ENCODE data around the gene OR2L8. TPM values are rescaled to one million over a fixed set of nuclear protein-coding genes. Genes with fewer than 3 reads are reported as not detected.

The OR2L8 gene
- not detected for total RNA-seq

DNA sequence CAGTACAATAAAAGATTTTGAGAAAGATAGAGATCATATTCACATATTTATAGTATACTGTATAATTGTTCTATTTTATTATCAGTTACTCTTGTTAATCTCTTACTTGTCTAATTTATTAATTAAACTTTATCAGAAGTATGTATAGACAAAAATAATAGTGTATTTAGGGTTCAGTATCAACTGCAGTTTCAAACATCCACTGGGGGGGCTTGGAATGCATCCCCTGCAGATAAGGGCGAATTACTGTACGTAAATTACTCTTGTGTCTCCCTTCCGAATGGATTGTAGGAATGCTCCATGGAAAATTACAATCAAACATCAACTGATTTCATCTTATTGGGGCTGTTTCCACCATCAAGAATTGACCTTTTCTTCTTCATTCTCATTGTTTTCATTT, at the start of gene OR2L8:
Gene OR2L8 (plus strand): TSS at position 301 of the 400 bp plus-strand sequence. CDS start 0 bp downstream, at position 301.
- Mint-ChIP-seq H3K4me1 (no peaks in the 10 kb centered on the region), H3K9me3 (ENCODE audit: low read depth) (peaks cover 7% of the 10 kb centered on the region), H3K36me3 (no peaks in the 10 kb centered on the region), H3K27me3 (no peaks in the 10 kb centered on the region), H3K4me3 (no peak within 1 kb of the TSS), H3K27ac (no peak within 1 kb of the TSS)
- DNase-seq (no peak), ATAC-seq (no peak)
- CTCF ChIA-PET, result no interaction called here

GRCh38 chr1:247904122-247904521, 44.5 kb upstream of the OR2L8 start:
- H3K4me1 Mint-ChIP-seq, result peaks cover 20% of the 10 kb centered on the region
- DNase-seq (no peak), ATAC-seq (no peak)
- H3K4me3 Mint-ChIP-seq, result peak overlapping the region; percentile 15
- CTCF ChIA-PET, result no interaction called here
- H3K9me3 Mint-ChIP-seq (ENCODE audit: low read depth), result peaks cover 2% of the 10 kb centered on the region
- H3K27me3 Mint-ChIP-seq, result no peaks in the 10 kb centered on the region
- no peaks in the 10 kb centered on the region for H3K36me3 Mint-ChIP-seq
- no peak overlapping the region for H3K27ac Mint-ChIP-seq

GRCh38 chr1:247905181-247905580, 43.5 kb upstream of the OR2L8 start:
- H3K4me1 Mint-ChIP-seq, result peaks cover 20% of the 10 kb centered on the region
- H3K9me3 Mint-ChIP-seq (ENCODE audit: low read depth), result peaks cover 2% of the 10 kb centered on the region
- CTCF ChIA-PET, result no interaction called here
- DNase-seq (no peak), ATAC-seq (no peak)
- H3K27ac Mint-ChIP-seq, result no peak overlapping the region
- no peaks in the 10 kb centered on the region for H3K36me3 Mint-ChIP-seq
- no peak overlapping the region for H3K4me3 Mint-ChIP-seq
- no peaks in the 10 kb centered on the region for H3K27me3 Mint-ChIP-seq

- Mint-ChIP-seq H3K27me3 (no peaks in the 10 kb centered on the region), H3K4me3 (peak overlapping the region; percentile 61), H3K4me1 (peaks cover 20% of the 10 kb centered on the region), H3K9me3 (ENCODE audit: low read depth) (peaks cover 2% of the 10 kb centered on the region), H3K27ac (peak overlapping the region; percentile 67), H3K36me3 (no peaks in the 10 kb centered on the region)
- CTCF ChIA-PET, result interaction anchor here (0.7 kb wide), 1 partner anchor 31 kb away, joined by 3 read pairs; no protein-coding TSS in a partner anchor
- DNase-seq, result no peak
- ATAC-seq, result no peak
Measured at GRCh38 chr1:247905910-247906503, 42.7 kb upstream of the OR2L8 start.

- H3K4me1 Mint-ChIP-seq, result peaks cover 20% of the 10 kb centered on the region
- DNase-seq, result no peak
Measured at GRCh38 chr1:247906504-247907047, 42.1 kb upstream of the OR2L8 start.

GRCh38 chr1:247908766-247909165, 39.9 kb upstream of the OR2L8 start:
- Mint-ChIP-seq H3K4me3 (no peak overlapping the region), H3K36me3 (no peaks in the 10 kb centered on the region), H3K27me3 (no peaks in the 10 kb centered on the region), H3K9me3 (ENCODE audit: low read depth) (peaks cover 2% of the 10 kb centered on the region), H3K27ac (no peak overlapping the region), H3K4me1 (peaks cover 20% of the 10 kb centered on the region)
- DNase-seq, result no peak
- ATAC-seq, result no peak
- CTCF ChIA-PET, result no interaction called here

More at GRCh38 chr1:247906504-247907047, 42.1 kb upstream of the OR2L8 start:
- no peaks in the 10 kb centered on the region for H3K27me3 Mint-ChIP-seq
- H3K9me3 Mint-ChIP-seq (ENCODE audit: low read depth), result peaks cover 2% of the 10 kb centered on the region
- peak overlapping the region; percentile 61 for H3K4me3 Mint-ChIP-seq
- no peaks in the 10 kb centered on the region for H3K36me3 Mint-ChIP-seq
- CTCF ChIA-PET, result interaction anchor here (0.7 kb wide), 1 partner anchor 30 kb away, joined by 3 read pairs; no protein-coding TSS in a partner anchor
- peak; percentile 66 for ATAC-seq
- peak overlapping the region; percentile 67 for H3K27ac Mint-ChIP-seq

- no peaks in the 10 kb centered on the region for H3K27me3 Mint-ChIP-seq
- H3K27ac Mint-ChIP-seq, result no peak overlapping the region
- ATAC-seq (no peak), DNase-seq (no peak)
- CTCF ChIA-PET, result no interaction called here
- no peaks in the 10 kb centered on the region for H3K4me1 Mint-ChIP-seq
- H3K36me3 Mint-ChIP-seq, result no peaks in the 10 kb centered on the region
- H3K4me3 Mint-ChIP-seq, result no peak overlapping the region
- H3K9me3 Mint-ChIP-seq (ENCODE audit: low read depth), result peaks cover 2% of the 10 kb centered on the region
Measured at GRCh38 chr1:247913786-247914185, 34.9 kb upstream of the OR2L8 start.

GRCh38 chr1:247914941-247915662, 33.6 kb upstream of the OR2L8 start:
- H3K4me1 Mint-ChIP-seq, result no peaks in the 10 kb centered on the region
- no peak overlapping the region for H3K4me3 Mint-ChIP-seq
- CTCF ChIA-PET, result no interaction called here
- DNase-seq (no peak), ATAC-seq (no peak)
- no peaks in the 10 kb centered on the region for H3K27me3 Mint-ChIP-seq
- no peak overlapping the region for H3K27ac Mint-ChIP-seq
- H3K9me3 Mint-ChIP-seq (ENCODE audit: low read depth), result no peaks in the 10 kb centered on the region
- H3K36me3 Mint-ChIP-seq, result no peaks in the 10 kb centered on the region

- H3K4me3 Mint-ChIP-seq, result no peak within 1 kb of the TSS
- no peak for DNase-seq
- no peak within 1 kb of the TSS for H3K27ac Mint-ChIP-seq
- no peaks in the 10 kb centered on the region for H3K27me3 Mint-ChIP-seq
- ATAC-seq, result no peak
- no peaks in the 10 kb centered on the region for H3K4me1 Mint-ChIP-seq
- no peaks in the 10 kb centered on the region for H3K9me3 Mint-ChIP-seq (ENCODE audit: low read depth)
- H3K36me3 Mint-ChIP-seq, result no peaks in the 10 kb centered on the region
- CTCF ChIA-PET, result no interaction called here
Measured at GRCh38 chr1:247919952-247920351, 28.7 kb upstream of the OR2L8 start, which contains the start of gene OR2T8. Gene OR2T8, plus strand, starts transcription at chr1:247920252. Its CDS starts 766 bp downstream, at chr1:247921018.

- Mint-ChIP-seq H3K9me3 (ENCODE audit: low read depth) (no peaks in the 10 kb centered on the region), H3K27me3 (no peaks in the 10 kb centered on the region), H3K36me3 (no peaks in the 10 kb centered on the region), H3K27ac (no peak overlapping the region), H3K4me3 (no peak overlapping the region), H3K4me1 (no peaks in the 10 kb centered on the region)
- ATAC-seq, result no peak
- DNase-seq, result no peak
- CTCF ChIA-PET, result no interaction called here
Measured at GRCh38 chr1:247923941-247924340, 24.7 kb upstream of the OR2L8 start.

DNA sequence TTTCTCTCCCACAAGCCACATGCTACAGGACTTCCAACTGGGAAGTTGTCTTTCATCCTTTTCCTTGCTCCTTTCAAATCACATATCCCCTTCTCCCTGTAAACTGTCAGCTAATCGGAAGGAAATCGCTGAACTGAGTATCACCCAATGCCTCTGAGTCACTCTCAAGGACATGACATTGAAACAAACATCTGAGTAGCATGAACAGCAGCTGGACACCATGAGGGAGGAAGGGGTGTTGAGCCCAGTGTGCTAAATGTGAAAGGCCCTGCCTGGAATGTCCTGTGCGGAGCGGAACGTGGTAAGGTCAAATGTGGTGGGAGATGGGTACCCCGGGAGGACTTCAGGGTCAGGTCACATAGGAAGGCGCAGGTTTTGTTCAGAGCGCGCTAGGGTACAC, 23.8 kb upstream of the OR2L8 start, which contains the start of gene OR2AJ1:
Gene OR2AJ1 (plus strand): TSS at position 22 of the 400 bp plus-strand sequence. CDS start 8,880 bp downstream, outside the sequence.
- H3K9me3 Mint-ChIP-seq (ENCODE audit: low read depth), result no peaks in the 10 kb centered on the region
- CTCF ChIA-PET, result no interaction called here
- H3K4me1 Mint-ChIP-seq, result no peaks in the 10 kb centered on the region
- H3K36me3 Mint-ChIP-seq, result no peaks in the 10 kb centered on the region
- no peak within 1 kb of the TSS for H3K4me3 Mint-ChIP-seq
- no peak for DNase-seq
- ATAC-seq, result no peak
- no peaks in the 10 kb centered on the region for H3K27me3 Mint-ChIP-seq
- no peak within 1 kb of the TSS for H3K27ac Mint-ChIP-seq

- no peak overlapping the region for H3K4me3 Mint-ChIP-seq
- CTCF ChIA-PET, result no interaction called here
- H3K4me1 Mint-ChIP-seq, result no peaks in the 10 kb centered on the region
- H3K9me3 Mint-ChIP-seq (ENCODE audit: low read depth), result peaks cover 4% of the 10 kb centered on the region
- no peak overlapping the region for H3K27ac Mint-ChIP-seq
- ATAC-seq, result no peak
- no peaks in the 10 kb centered on the region for H3K36me3 Mint-ChIP-seq
- no peak for DNase-seq
- no peaks in the 10 kb centered on the region for H3K27me3 Mint-ChIP-seq
Measured at GRCh38 chr1:247933989-247934388, 14.7 kb upstream of the OR2L8 start.

- H3K27ac Mint-ChIP-seq, result no peak overlapping the region
- ATAC-seq (no peak), DNase-seq (no peak)
- H3K9me3 Mint-ChIP-seq (ENCODE audit: low read depth), result peaks cover 4% of the 10 kb centered on the region
- H3K4me1 Mint-ChIP-seq, result no peaks in the 10 kb centered on the region
- H3K36me3 Mint-ChIP-seq, result no peaks in the 10 kb centered on the region
- no peak overlapping the region for H3K4me3 Mint-ChIP-seq
- no peaks in the 10 kb centered on the region for H3K27me3 Mint-ChIP-seq
- CTCF ChIA-PET, result no interaction called here
Measured at GRCh38 chr1:247935781-247936180, 12.9 kb upstream of the OR2L8 start.

DNA sequence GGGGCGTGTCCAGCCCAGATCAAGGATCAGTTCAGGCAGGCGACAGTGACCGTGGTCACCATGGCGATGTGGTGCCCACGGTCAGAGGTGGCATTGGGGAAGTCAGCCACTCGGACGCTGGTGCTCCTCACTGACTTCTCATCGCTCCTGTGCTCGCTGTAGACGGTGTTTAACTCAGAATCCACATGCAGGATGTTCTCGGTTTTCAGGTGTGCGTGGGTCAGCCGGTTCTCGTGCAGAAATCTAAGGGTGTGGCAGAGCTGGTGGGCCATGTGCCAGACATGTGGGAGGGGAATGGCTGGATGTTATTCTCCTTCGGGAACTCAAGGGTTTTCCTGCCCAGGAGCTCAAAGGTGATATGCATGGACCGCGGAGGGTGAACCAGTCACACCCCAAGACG, 12.2 kb upstream of the OR2L8 start:
- CTCF ChIA-PET, result interaction anchor here (1.5 to 1.7 kb wide), 2 partner anchors 16 to 30 kb away, joined by 3 read pairs; no protein-coding TSS in a partner anchor
- Mint-ChIP-seq H3K27ac (no peak overlapping the region), H3K4me1 (no peaks in the 10 kb centered on the region), H3K27me3 (no peaks in the 10 kb centered on the region), H3K36me3 (no peaks in the 10 kb centered on the region), H3K9me3 (ENCODE audit: low read depth) (peaks cover 4% of the 10 kb centered on the region), H3K4me3 (no peak overlapping the region)
- DNase-seq, result no peak
- ATAC-seq, result no peak

All from activated CD8-positive, alpha-beta memory T cell treated with anti-CD3 and anti-CD28 coated beads, Interleukin-2, amount 10 ng/mL, durations not matched to agents 7 days and 5 days (primary cell).